ENCODE data around the gene EIF4H.
"Not testable (repeated sequence)": the region's sequence is repeated elsewhere in the genome, so short reads cannot be mapped to it uniquely, and the experiment has no call there.

The EIF4H gene

DNA sequence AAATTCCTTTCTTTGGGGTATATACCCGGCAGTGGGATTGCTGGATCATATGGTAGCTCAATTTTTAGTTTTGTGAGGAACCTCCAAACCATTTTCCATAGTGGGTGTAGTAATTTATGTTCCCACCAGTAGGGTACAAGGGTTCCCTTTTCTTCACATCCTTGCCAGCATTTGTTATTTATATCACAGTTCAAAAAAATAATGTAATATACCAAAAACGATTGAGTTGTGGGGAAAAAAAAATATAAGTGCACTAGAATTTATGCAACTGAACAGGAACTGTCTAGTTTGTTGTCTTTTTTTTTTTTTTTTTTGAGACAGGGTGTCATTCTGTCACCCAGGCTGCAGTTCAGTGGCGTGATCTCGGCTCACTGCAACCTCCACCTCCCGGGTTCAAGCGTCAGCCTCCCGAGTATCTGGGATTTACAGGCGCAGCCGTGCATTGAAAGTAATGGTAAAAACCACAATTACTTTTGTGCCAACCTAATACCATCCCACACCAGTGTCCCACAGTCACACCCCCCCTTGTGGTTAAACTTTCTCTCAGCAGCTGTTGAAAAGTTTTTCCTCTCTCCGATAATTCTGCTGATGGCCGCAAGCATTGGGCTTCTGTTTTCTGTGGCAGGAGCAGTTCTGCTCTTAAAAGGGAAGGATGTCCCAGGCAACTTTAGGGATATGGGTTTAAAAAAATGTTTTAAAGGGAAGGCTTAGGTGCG is 28.8 kb downstream of the EIF4H start:
- no peak for DNase-seq

DNA sequence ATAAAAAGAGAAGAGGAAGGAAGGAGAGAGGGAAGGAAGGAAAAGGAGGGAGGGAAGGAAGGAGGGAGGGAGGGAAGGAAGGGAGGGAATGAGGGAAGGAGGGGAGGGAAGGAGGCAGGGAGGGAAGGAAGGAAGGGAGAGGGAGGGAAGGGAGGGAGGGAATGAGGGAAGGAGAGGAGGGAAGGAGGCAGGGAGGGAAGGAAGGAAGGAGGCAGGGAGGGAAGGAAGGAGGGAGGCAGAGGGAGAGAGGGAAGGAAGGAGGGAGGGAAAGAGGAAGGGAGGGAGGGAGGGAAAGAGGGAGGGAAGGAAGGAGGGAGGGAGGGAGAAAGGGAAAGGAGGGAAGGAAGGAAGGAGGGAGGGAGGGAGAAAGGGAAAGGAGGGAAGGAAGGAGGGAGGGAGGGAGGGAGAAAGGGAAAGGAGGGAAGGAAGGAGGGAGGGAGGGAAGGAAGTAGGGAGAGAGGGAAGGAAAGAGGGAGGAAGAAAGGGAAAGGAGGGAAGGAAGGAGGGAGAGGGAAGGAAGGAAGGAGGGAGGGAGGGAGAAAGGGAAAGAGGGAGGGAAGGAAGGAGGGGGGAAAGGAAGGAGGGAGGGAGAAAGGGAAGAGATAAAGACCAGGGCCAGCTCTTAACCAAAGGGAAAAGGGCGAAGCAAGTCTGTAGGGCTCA is 29.9 kb downstream of the EIF4H start:
- no peak for DNase-seq

DNA sequence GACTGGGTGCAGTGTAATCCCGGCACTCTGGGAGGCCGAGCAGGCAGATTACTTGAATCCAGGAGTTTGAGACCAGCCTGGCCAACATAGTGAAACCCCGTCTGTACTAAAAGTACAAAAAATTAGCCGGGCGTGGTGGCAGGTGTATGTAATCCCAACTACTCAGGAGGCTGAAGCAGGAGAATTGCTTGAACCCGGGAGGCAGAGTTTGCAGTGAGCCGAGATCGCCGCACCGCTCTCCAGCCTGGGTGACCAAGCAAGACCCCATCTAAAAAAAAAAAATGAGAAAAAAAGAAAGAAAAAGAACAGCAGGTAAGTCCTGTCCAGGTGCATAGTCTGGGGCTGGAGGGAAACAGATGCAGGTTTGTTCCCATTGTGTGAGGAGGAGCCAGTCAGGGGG is 31.9 kb downstream of the EIF4H start:
- not testable (repeated sequence) for DNase-seq

DNA sequence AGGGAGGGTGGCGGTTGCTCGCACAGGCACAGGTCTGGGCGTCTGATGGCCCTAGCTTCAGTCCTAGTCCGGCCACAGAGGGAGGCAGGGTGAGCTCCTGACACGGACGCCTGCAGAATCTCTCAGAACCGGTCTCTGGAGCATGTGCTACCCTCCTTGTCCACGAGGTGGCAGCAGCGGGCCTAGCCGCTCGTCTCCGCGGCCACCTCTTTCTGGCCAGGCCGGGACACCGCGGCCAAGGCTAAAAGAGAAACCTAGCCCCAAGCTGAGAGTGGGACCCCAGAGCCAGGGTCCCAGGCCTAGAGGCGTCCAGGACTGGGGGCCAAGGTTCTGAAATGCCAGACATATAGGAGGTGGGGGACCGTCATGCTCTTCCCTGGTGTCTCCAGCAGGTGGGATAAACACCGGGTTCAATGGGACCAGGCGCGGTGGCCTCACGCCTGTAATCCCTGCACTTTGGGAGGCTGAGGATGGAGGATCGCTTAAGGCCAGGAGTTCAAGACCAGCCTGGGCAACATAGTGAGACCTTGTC is 32.5 kb downstream of the EIF4H start:
- peak; percentile 73 for DNase-seq

DNA sequence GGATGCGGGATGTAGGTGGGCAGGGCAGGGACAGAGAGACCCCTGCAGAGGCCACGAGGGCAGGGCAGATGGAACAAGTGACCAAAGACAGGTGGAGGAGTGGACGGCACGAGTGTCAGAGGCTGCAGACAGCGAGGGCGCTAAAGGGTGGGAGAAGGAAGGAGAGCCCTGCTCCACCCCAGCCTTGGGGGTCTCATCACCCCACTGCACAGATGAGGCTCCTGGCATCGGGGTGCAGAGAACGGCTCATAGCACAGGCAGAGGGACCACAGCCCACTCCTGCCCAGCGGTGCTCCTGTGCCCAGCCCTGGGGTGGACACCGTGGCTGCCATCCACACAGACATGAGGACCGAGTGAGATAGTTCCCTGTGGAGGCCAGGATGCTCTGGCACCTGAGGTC is 33.4 kb downstream of the EIF4H start:
- no peak for DNase-seq

DNA sequence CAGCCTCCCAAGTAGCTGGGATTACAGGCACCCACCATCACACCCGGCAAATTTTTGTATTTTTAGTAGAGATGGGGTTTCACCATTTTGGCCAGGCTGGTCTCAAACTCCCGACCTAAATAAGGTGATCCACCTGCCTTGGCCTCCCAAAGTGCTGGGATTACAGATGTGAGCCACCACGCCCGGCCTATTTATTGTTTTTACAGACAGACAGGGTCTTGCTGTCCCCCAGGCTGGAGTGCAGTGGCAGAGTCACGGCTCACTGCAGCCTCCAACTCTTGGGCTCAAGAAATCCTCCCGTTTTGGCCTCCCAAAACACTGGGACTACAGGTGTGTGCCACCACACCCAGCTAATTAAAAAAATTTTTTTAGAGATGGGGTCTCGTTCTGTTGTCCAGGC is 34.1 kb downstream of the EIF4H start:
- DNase-seq = not testable (repeated sequence)

DNA sequence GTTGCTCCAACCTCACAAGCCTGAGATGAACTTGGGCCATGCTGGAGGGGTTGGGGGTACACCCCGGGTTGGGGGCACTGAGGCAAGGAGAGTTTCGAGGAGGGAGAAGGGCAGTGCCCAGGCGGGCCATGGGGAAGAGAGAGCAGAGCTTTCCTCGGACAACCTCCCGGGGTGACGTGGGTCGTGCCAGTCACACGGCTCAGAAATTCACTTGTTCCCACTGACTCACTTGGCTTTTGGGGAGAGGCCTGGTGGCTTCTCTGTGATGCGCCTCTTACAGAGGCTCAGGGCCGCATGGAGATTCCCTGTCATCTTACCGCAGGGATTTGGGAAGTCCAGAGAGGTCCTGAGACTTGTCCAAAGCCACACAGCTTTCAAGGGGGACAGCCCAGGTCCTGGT is 38.5 kb downstream of the EIF4H start:
- DNase-seq = no peak

DNA sequence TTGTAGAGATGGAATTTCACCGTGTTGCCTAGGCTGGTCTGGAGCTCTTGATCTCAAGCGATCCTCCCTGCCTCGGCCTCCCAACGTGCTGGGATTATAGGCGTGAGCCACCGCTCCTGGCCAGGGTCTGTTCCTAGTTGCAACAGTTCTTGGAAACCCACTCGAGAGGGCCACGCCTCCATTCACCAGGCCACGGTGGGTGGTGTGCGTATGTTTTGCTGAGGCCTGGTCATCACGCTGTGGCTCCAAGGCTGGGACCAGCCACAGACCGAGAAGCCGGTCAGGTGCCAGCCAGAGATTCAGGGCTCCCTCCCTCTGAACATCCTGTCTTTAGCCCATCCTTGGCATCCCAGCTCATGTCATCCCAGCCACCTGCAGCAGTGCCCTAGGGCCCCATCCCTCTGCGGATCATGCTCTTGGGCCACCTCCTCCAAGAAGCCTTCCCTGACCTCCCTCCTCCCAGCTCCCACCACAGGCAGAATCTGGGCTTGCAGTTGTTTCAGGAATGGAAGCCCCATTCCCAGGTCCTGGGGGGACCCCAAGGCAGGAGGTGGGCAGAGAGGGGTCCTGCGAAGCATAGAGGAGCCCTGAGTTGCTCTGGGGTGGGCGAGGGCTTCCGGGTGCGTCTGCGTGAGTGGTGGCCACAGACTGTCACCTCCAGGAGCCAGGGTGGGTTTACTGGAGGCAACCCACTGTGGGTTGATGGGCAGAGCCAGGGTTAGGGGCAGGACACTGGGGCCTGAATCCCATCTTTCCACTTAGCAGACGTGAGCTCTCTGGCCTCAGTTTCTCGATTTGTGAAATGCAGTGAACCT is 40.9 kb downstream of the EIF4H start:
- no peak for DNase-seq

DNA sequence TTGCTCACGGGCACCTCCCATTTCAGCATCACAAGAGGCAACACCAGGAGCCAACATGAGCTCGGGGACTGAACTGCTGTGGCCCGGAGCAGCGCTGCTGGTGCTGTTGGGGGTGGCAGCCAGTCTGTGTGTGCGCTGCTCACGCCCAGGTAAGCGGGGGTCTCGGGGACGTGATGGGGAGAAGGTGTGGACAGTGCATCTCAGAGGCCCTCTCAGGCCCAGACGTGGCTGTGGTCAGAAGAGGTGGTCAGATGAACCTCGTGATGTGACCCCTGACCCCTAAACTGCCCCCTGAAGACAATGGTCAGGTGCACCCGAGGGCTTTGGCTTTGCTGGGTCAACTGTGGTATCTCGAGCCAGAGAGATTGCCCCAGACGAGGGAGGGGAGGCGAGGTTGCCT is 41.8 kb downstream of the EIF4H start:
- DNase-seq = no peak

DNA sequence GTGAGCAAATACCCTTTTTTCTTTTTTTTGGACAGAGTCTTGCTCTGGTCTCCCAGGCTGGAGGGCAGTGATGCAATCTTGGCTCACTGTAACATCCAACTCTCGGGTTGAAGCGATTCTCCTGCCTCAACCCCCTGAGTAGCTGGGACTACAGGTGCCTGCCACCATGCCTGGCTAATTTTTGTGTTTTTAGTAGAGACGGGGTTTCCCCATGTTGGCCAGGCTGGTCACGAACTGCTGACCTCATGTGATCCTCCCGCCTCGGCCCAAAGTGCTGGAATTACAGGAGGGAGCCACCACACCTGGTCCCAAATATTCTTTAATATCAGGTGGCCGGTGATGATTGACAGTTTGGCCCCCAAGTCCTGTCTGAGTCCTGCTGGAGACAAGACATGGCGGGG is 42.2 kb downstream of the EIF4H start:
- DNase-seq = no peak

DNA sequence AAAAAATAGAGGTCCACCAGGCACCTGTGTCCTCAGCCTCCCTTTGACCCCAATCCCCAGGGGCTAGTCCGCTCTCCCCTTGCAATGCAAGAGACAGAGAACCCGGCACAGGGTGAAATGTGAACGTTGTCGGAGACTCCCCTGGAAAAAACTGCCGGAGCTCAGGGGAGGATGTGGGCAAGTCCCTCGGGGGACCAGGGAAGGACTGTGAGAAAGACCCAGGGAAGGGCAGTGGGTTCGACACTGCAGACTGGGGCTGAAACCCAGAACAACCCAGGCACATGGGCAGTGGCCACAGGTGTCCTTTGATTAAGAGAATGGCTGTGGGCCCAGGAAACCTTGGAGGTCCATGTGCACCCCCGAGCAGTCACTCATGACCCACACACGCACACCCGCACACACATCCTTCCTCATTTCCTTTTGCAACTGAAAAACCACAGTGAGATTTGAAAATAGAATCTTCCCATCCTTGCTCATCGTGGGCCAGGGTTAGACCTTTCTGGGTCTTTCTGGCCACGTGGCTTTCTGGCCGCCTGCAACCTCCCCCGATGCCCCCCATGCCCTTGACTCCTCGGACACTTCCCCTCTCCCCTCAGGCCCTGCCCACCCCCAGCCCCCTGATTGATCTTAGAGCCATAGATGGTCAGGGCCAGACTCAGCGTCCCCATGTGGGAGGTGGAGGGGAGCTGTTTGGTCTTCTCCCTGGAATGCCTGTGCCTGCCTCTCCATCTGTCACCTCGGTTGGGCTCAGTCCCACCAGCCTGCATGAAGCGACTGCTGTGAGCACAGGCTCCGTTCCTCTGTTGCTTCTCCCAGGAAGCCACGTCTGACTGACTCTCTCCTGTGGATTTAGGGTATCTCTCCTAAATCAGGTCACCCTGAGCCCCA is 43.5 kb downstream of the EIF4H start:
- no peak for DNase-seq

DNA sequence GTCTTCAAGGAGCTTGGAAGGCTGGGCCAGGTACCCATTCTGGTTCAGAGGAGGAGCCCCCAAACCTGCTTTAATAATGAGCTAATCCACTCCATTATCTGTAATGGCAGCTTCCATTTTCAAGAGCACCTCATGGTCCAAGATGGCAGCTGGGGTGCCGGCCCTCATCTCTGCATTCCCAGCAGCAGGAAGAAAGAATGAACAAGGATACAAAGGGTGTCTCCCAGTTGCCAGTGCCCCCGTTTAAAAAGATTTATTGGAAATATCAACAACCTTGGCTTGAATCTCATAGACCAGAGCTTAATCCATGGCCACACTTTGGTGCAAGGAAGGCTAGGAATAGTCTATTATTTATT is 44.2 kb downstream of the EIF4H start:
- DNase-seq = no peak

DNA sequence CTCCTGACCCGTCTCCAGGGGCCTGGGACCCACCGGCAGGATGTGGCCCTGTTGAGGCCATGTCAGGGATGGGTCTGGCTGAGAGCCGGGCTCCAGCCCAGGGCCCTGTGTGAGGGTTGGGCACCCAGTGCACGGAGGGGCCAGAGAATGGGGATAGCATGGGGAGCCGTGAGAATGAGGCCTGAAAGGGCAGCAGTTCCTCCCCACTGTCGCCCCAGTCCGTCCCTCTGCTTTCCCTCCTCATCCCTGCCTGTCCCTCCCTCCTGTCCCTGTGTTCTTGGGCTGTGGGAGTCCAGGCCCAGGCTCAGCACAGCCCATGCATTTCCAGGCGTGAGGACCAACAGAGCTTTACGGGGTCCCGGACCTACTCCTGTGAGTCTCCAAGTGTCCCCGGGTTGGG is 45.3 kb downstream of the EIF4H start:
- no peak for DNase-seq

DNA sequence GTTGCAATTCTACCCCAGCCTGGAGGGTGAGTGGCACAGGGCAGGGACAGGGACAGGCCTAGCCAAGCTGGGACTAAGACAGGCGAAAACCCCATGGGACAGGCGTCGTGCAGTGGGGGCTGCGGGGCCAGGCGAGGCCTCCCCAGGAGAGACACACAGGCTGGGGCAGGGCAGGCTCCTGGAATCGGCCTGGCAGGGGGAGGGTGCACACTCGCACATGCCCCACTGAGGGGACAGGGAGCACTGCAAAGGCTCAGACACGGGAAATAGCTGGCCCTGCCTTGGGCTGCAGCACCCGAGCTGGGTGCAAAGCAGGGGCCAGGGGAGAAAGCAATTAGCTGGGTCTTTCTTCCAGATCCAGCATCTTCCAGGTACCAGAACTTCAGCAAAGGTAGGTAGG is 46.1 kb downstream of the EIF4H start:
- no peak for DNase-seq

DNA sequence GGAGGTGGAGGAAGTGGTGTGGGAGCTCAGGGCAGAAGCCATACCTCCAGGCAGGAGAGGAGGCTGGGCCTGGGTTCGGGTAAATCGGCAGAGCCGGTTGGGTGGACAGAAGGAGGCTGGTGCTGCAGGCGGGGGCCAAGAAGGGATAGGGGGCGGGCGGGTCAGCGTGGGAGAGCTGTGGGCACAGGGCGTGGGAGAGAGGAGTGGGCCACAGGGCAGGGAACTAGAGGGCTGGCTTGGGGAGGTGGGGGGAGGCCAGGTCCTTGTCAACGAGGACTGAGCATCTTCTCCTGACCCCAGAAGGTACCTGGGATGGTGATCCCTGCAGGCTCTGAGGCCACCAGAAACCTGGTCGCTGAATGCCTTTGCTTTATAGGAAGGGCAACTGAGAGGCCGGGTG is 47.6 kb downstream of the EIF4H start:
- no peak for DNase-seq

DNA sequence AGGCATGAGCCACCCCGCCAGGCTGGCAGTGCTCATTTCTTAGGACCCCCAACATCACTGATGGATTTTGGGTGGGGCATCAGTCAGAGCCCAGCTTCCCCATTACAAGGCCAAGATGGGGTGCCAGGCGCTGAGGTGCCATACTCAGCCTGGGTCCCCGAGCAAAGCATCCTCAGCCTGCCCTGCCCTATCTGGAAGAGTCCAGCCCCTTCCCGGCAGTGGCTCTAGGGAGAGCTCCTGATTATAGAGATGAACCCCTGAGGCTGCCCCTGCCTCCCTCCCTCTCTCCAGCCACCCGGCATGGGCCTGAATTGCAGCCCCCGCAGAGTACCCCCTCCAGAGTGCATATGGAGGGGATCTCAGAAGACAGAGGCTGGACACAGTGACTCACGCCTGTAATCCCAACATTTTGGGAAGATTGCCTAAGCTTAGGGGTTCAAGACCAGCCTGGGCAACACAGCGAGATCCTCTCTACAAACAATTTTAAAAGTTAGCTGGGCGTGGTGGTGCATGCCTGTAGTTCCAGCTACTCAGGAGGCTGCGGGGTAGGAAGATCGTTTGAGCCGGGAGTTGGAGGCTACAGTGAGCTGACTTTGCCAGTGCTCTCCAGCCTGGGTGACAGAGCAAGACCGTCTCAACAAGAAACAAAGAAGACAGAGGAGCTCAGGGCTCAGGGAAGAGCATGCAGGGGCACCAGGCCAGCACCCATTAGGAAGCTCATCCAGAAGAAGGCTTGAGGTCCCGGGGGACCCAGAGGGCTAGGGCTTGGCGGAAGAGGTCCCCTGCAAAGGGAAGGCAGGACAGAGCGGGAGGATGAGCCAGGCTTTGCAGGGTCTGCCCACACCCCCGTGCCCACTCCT is 48.9 kb downstream of the EIF4H start:
- no peak for DNase-seq

DNA sequence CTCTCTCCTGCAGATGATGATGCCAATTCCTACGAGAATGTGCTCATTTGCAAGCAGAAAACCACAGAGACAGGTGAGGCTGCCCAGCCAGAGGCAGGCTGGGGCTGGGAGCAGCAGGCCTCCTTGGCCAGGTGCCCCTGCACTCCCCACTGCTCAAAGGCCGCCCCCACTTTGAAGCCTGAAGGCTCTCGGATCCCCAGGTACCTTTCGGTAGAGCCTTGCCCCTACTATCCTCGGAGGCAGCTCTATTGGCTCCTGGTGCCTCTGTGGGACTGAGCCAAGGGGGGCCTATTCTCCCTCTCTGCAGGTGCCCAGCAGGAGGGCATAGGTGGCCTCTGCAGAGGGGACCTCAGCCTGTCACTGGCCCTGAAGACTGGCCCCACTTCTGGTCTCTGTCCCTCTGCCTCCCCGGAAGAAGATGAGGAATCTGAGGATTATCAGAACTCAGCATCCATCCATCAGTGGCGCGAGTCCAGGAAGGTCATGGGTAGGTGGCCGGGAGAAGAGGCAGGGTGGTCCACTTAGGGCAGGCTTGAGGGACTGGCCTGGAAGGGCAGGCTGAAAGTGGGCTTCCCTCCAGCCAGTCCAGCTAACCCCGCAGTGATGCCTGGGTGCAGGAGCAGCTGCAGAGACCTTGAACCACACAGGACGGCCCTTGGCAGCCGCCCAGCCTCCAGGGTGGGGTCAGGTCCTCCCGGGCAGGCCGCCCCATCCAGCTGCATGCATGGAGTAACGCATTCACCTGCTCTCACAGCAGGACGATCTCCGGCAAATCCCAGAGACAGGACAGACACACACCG is 49.8 kb downstream of the EIF4H start:
- DNase-seq = no peak

DNA sequence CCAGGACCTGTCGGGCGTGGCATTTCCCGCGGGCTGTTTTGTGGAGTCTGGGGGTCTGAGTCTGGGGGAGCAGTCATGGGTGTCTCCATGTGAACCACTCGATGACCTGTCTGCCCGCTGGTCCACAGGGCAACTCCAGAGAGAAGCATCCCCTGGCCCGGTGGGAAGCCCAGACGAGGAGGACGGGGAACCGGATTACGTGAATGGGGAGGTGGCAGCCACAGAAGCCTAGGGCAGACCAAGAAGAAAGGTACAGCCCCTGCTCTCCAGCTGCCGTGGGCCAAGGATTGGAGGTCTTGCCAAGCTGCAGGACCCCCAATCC is 50.3 kb downstream of the EIF4H start:
- DNase-seq = no peak

DNA sequence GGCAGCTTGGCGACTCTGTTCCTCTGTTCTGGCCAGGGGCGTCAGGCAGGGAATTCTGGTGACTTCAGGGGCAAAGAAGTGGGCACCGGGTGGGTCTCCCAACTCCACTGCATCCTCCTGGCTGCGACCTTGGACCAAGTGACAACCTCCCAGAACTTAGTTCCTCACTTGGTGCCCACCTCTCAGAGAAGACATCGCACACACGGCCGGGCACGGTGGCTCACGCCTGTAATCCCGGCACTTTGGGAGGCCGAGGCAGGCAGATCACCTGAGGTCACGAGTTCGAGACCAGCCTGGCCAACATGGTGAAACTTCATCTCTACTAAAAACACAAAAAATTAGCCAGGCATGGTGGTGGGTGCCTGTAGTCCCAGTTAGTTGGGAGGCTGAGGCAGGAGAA is 50.8 kb downstream of the EIF4H start:
- not testable (repeated sequence) for DNase-seq

DNA sequence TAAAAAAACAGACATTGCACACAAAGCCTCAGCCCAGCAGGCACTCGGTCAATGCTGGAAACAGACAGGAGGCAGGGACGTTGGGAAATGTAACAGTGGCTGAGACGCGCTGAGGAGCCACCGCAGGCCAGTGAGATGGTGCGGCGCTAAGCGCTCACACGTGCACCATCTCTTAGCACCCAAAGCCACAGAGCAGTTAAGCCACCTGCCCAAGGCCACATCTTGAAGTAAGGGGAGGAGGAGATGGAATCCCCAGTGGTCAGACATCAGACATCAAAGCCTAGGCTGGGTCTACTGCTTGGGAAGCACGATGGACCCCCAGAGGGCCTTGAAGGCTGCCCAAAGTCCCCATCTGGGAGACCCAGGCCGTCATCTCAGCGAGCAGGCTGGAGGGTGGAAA is 51.2 kb downstream of the EIF4H start:
- no peak for DNase-seq

DNA sequence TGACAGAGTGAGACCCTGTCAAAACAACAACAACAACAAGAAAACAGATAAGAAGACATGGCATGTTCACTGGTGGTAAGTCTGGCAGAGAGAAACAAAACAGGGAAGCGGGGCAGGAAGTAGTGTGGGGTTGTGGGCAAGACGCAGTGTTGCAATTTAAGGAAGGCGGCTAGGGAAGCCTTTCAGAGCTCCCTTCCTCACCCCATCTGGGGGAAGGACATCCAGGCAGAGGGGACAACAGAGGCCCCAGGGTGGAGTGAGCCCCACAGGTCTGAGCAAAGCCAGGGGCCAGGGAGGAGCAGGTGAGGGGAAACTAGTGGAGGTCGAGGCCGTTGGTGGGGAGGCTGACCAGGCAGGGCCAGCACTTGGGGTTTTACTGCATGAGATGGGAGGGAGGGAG is 52.5 kb downstream of the EIF4H start:
- DNase-seq = no peak
